Left lung (tissue), 10 donors: ENCODE measurements around the gene CST1. TPM values are rescaled to one million over a fixed set of nuclear protein-coding genes. Genes with fewer than 3 reads are reported as not detected.
A peak's percentile ranks its signal among the peaks of the same experiment; 100 is the strongest.
"Not testable (repeated sequence)": the region's sequence is repeated elsewhere in the genome, so short reads cannot be mapped to it uniquely, and the experiment has no call there.

Experiments used
- ATAC-seq: fragments of 200-7000 bp; cut with Tn5 transposase; one replicate; pipeline ENCODE4 v1.9.1; 2020; ENCODE audit warnings: moderate library complexity
- DNase-seq, 4 donors: peaks; one replicate each; pipeline ENCODE4 v3.0.0-alpha.2; 2013 to 2020
- H3K27ac ChIP-seq, 2 donors: fragments of 200-600 bp; sonication (generic) in 1 of 2; one replicate each; pipeline versions ENCODE4 v1.5.0 to v1.8.0; 2020 to 2021
- H3K27me3 ChIP-seq, 2 donors: fragments of 200-600 bp; sonication (generic) in 1 of 2; one replicate each; pipeline versions ENCODE4 v1.5.0 to v1.8.0; 2020 to 2021
- H3K36me3 ChIP-seq, 2 donors: fragments of 200-600 bp; sonication (generic) in 1 of 2; one replicate each; pipeline versions ENCODE4 v1.5.0 to v1.8.0; 2020 to 2021
- H3K4me1 ChIP-seq, 2 donors: fragments of 200-600 bp; one replicate each; pipeline ENCODE4 v1.8.0; 2021
- H3K4me3 ChIP-seq, 2 donors: fragments of 200-600 bp; sonication (generic) in 1 of 2; one replicate each; pipeline versions ENCODE4 v1.5.0 to v1.8.0; 2020 to 2021; ENCODE audit warnings: mild to moderate bottlenecking in 1 of 2
- H3K9me3 ChIP-seq, 2 donors: fragments of 200-600 bp; sonication (generic) in 1 of 2; one replicate each; pipeline versions ENCODE4 v1.5.0 to v1.8.0; 2020 to 2021
- CTCF ChIP-seq, 2 donors: fragments of 200-600 bp; sonication (generic) in 1 of 2; IDR thresholded peaks; one replicate each; pipeline versions ENCODE4 v1.5.0 to v1.8.0; 2021; ENCODE audit warnings: antibody characterized with exemption in 2 of 2
- intact Hi-C, 2 donors: fragments of 100-400 bp; cut with DNase I; formaldehyde crosslinking; loops; one replicate each; pipeline versions ENCODE4 v1.11.2 to v1.14.2; 2022
- polyA plus RNA-seq, 6 donors: library from polyadenylated mRNA; unstranded; fragments of 120-200 nt; gene quantifications; one replicate each; pipeline ENCODE4 v1.2.1, GENCODE V29; 2013; ENCODE audit not compliant: insufficient read length in 6 of 6
- total RNA-seq, 2 donors: library from RNA; stranded (reverse); fragmentation: NEBNext Ultra II Directional; extraction: Animal tissue kit (Norgen Biotek cat#: 25700); gene quantifications; one replicate each; pipeline ENCODE4 v1.2.1, GENCODE V29; 2021
- donor health status: DM: no; HTN: yes; CAD: no.
- donor health status: DM: no; HTN: no; CAD: no.

Gene CST1
- total and polyA plus RNA-seq, 8 donors: not detected

- H3K27ac ChIP-seq: no peak overlapping the region
- peaks cover 0 to 2% of the 10 kb centered on the region in 2 donors for H3K9me3 ChIP-seq
- no peak overlapping the region for H3K4me3 ChIP-seq
- DNase-seq (no peak), ATAC-seq (no peak)
- no peaks in the 10 kb centered on the region for H3K4me1 ChIP-seq
- no peaks in the 10 kb centered on the region for H3K36me3 ChIP-seq
- no peaks in the 10 kb centered on the region for H3K27me3 ChIP-seq
- intact Hi-C loops: no loop called here
- no peak for TF ChIP-seq CTCF (IDR thresholded peaks at IDR 0.05)
Observed at GRCh38 chr20:23783447-23783846, 32.7 kb upstream of the CST1 start.

- DNase-seq: peak in 1 of 4 donors; percentile 16
- Histone ChIP-seq H3K27me3 (no peaks in the 10 kb centered on the region), H3K4me3 (no peak overlapping the region), H3K9me3 (no peaks in the 10 kb centered on the region), H3K36me3 (no peaks in the 10 kb centered on the region), H3K4me1 (no peaks in the 10 kb centered on the region), H3K27ac (no peak overlapping the region)
- intact Hi-C loops: no loop called here
- peak; percentile 96 for ATAC-seq
- TF ChIP-seq CTCF (IDR thresholded peaks at IDR 0.05): peak; percentile 39 to 64
Observed at GRCh38 chr20:23782366-23782983, 31.7 kb upstream of the CST1 start.

GRCh38 chr20:23778676-23779075, 27.9 kb upstream of the CST1 start:
- ATAC-seq, H3K36me3 ChIP-seq, intact Hi-C loops, H3K4me3 ChIP-seq, H3K9me3 ChIP-seq, H3K4me1 ChIP-seq, H3K27me3 ChIP-seq, DNase-seq, H3K27ac ChIP-seq: not testable (repeated sequence)

GRCh38 chr20:23777380-23777779, 26.6 kb upstream of the CST1 start:
- H3K27ac ChIP-seq, intact Hi-C loops, ATAC-seq: not testable (repeated sequence)

GRCh38 chr20:23776067-23776771, 25.5 kb upstream of the CST1 start:
- DNase-seq: no peak
- no peak for TF ChIP-seq CTCF (IDR thresholded peaks at IDR 0.05)
- no peak overlapping the region for H3K4me3 ChIP-seq

More at GRCh38 chr20:23777380-23777779, 26.6 kb upstream of the CST1 start:
- not testable (repeated sequence) for H3K4me3 ChIP-seq, H3K36me3 ChIP-seq, H3K9me3 ChIP-seq, H3K4me1 ChIP-seq
- DNase-seq: peak in 1 of 4 donors; percentile 64
- H3K27me3 ChIP-seq: peaks cover 0 to 13% of the 10 kb centered on the region in 2 donors

GRCh38 chr20:23774081-23774480, 23.3 kb upstream of the CST1 start:
- Histone ChIP-seq H3K27me3 (peaks cover 0 to 13% of the 10 kb centered on the region in 2 donors), H3K4me3 (no peak overlapping the region), H3K9me3 (no peaks in the 10 kb centered on the region), H3K4me1 (no peaks in the 10 kb centered on the region), H3K36me3 (no peaks in the 10 kb centered on the region), H3K27ac (no peak overlapping the region)
- ATAC-seq: no peak
- no peak for TF ChIP-seq CTCF (IDR thresholded peaks at IDR 0.05)
- intact Hi-C loops: no loop called here
- DNase-seq: no peak

More at GRCh38 chr20:23776067-23776771, 25.5 kb upstream of the CST1 start:
- H3K27me3 ChIP-seq: peaks cover 0 to 13% of the 10 kb centered on the region in 2 donors
- H3K9me3 ChIP-seq: no peaks in the 10 kb centered on the region
- intact Hi-C loops: no loop called here
- no peak for ATAC-seq
- H3K4me1 ChIP-seq: no peaks in the 10 kb centered on the region
- H3K27ac ChIP-seq: no peak overlapping the region
- no peaks in the 10 kb centered on the region for H3K36me3 ChIP-seq
